ENCODE measurements around the gene CIAO2B. TPM values are rescaled to one million over a fixed set of nuclear protein-coding genes. Genes with fewer than 3 reads are reported as not detected.

The CIAO2B gene
- total RNA-seq, 1 experiment from 2014 or later, result 59.7 TPM

GRCh38 chr16:66961065-66961744, 27.0 kb upstream of the CIAO2B start, which contains the start of gene CES3 (continued):
- TF ChIP-seq, protein P1, sequence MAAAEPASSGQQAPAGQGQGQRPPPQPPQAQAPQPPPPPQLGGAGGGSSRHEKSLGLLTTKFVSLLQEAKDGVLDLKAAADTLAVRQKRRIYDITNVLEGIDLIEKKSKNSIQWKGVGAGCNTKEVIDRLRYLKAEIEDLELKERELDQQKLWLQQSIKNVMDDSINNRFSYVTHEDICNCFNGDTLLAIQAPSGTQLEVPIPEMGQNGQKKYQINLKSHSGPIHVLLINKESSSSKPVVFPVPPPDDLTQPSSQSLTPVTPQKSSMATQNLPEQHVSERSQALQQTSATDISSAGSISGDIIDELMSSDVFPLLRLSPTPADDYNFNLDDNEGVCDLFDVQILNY (CRISPR knock-in tag; IDR thresholded peaks at IDR 0.05), result no peak
- TF ChIP-seq, protein P2, sequence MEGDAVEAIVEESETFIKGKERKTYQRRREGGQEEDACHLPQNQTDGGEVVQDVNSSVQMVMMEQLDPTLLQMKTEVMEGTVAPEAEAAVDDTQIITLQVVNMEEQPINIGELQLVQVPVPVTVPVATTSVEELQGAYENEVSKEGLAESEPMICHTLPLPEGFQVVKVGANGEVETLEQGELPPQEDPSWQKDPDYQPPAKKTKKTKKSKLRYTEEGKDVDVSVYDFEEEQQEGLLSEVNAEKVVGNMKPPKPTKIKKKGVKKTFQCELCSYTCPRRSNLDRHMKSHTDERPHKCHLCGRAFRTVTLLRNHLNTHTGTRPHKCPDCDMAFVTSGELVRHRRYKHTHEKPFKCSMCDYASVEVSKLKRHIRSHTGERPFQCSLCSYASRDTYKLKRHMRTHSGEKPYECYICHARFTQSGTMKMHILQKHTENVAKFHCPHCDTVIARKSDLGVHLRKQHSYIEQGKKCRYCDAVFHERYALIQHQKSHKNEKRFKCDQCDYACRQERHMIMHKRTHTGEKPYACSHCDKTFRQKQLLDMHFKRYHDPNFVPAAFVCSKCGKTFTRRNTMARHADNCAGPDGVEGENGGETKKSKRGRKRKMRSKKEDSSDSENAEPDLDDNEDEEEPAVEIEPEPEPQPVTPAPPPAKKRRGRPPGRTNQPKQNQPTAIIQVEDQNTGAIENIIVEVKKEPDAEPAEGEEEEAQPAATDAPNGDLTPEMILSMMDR (IDR thresholded peaks at IDR 0.05), result peak; percentile 72
- no peak for TF ChIP-seq MYBL2 (CRISPR knock-in tag; IDR thresholded peaks at IDR 0.05)

DNA sequence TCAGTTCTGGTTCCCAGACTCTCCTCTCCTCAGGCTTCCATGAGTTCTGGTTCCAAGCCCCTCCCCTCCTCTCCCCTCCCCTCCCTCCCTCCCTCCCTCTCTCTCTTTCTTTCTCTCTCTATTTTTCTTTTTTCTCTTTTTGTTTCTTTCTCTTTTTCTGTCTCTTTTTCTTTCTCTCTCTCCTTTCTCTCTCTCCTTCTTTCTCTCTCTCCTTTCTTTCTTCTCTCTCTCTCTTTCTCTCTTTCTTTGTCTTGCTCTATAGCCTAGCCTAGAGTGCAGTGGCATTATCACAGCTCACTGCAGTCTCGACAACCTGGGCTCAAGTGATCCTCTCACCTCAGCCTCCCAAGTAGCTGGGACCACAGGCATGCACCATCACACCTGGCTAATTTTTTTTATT, 26.1 kb upstream of the CIAO2B start:
- peaks cover 9% of the 10 kb centered on the region for H3K4me1 Mint-ChIP-seq
- ATAC-seq, result no peak
- H3K36me3 Mint-ChIP-seq, result no peaks in the 10 kb centered on the region
- no peak overlapping the region for H3K4me3 Mint-ChIP-seq
- no peaks in the 10 kb centered on the region for H3K9me3 Mint-ChIP-seq
- TF ChIP-seq IRF1 (CRISPR knock-in tag; IDR thresholded peaks at IDR 0.05) (no peak), ZNF512 (CRISPR knock-in tag; IDR thresholded peaks at IDR 0.05; ENCODE audit: borderline replicate concordance) (0 out of 2 replicates have a peak, but pooled peaks have one; percentile 31), NR3C1 (CRISPR knock-in tag; conservative IDR thresholded peaks at IDR 0.05; ENCODE audit: low read depth) (no peak)
- CTCF ChIA-PET, result interaction anchor here (0.6 to 5.3 kb wide), 53 partner anchors 8 to 541 kb away, joined by 3 to 51 read pairs (median 6); partner anchors contain the start of genes ATP6V0D1, B3GNT9, CDH16 and ELMO3
- H3K27ac Mint-ChIP-seq, result no peak overlapping the region
- POLR2A ChIA-PET, result interaction anchor here (1.0 to 1.2 kb wide), 2 partner anchors 211 to 287 kb away, joined by 3 to 4 read pairs; partner anchors contain the start of genes FHOD1 and NOL3
- H3K27me3 Mint-ChIP-seq (ENCODE audit: low read depth), result peaks cover 8% of the 10 kb centered on the region; the same call in 1 of the 2 replicates
- DNase-seq (ENCODE audit: low spot score), result no peak

DNA sequence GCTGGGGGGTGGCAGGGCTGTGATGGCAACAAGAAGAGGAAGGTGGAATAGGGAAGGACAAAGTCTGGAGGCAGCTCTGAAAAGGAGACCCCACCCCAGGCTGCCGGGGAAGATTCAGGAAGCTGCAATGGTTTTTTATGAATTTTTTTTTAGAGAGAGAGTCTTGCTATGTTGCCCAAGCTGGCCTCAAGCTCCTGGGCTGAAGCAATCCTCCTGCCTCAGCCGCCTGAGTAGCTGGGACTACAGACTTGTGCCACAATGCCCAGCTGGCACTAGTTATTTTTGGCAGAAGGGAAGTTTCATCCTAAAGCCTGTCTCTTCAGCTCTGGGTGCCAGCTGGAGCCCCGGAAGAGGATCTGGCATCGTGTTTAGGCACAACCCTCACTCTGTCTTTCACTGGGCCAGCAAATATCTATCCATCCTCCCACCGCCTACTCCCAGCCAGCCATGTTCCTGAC, 25.5 kb upstream of the CIAO2B start:
- TF ChIP-seq, protein P3, sequence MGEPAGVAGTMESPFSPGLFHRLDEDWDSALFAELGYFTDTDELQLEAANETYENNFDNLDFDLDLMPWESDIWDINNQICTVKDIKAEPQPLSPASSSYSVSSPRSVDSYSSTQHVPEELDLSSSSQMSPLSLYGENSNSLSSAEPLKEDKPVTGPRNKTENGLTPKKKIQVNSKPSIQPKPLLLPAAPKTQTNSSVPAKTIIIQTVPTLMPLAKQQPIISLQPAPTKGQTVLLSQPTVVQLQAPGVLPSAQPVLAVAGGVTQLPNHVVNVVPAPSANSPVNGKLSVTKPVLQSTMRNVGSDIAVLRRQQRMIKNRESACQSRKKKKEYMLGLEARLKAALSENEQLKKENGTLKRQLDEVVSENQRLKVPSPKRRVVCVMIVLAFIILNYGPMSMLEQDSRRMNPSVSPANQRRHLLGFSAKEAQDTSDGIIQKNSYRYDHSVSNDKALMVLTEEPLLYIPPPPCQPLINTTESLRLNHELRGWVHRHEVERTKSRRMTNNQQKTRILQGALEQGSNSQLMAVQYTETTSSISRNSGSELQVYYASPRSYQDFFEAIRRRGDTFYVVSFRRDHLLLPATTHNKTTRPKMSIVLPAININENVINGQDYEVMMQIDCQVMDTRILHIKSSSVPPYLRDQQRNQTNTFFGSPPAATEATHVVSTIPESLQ (CRISPR knock-in tag; IDR thresholded peaks at IDR 0.05), result no peak
- no peak for TF ChIP-seq NR1H2 (CRISPR knock-in tag; IDR thresholded peaks at IDR 0.05)
- TF ChIP-seq FOXK1 (CRISPR knock-in tag; IDR thresholded peaks at IDR 0.05), result no peak
- TF ChIP-seq, protein P4, sequence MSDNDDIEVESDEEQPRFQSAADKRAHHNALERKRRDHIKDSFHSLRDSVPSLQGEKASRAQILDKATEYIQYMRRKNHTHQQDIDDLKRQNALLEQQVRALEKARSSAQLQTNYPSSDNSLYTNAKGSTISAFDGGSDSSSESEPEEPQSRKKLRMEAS (CRISPR knock-in tag; IDR thresholded peaks at IDR 0.05), result no peak
- TF ChIP-seq, protein P5, sequence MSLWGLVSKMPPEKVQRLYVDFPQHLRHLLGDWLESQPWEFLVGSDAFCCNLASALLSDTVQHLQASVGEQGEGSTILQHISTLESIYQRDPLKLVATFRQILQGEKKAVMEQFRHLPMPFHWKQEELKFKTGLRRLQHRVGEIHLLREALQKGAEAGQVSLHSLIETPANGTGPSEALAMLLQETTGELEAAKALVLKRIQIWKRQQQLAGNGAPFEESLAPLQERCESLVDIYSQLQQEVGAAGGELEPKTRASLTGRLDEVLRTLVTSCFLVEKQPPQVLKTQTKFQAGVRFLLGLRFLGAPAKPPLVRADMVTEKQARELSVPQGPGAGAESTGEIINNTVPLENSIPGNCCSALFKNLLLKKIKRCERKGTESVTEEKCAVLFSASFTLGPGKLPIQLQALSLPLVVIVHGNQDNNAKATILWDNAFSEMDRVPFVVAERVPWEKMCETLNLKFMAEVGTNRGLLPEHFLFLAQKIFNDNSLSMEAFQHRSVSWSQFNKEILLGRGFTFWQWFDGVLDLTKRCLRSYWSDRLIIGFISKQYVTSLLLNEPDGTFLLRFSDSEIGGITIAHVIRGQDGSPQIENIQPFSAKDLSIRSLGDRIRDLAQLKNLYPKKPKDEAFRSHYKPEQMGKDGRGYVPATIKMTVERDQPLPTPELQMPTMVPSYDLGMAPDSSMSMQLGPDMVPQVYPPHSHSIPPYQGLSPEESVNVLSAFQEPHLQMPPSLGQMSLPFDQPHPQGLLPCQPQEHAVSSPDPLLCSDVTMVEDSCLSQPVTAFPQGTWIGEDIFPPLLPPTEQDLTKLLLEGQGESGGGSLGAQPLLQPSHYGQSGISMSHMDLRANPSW (CRISPR knock-in tag; conservative IDR thresholded peaks at IDR 0.05; ENCODE audit: low read depth), result no peak
- DNase-seq (ENCODE audit: low spot score), result no peak
- Mint-ChIP-seq H3K27me3 (ENCODE audit: low read depth) (peaks cover 8% of the 10 kb centered on the region; the same call in 1 of the 2 replicates), H3K27ac (no peak overlapping the region), H3K4me3 (no peak overlapping the region), H3K4me1 (peaks cover 9% of the 10 kb centered on the region), H3K9me3 (no peaks in the 10 kb centered on the region), H3K36me3 (no peaks in the 10 kb centered on the region)
- ChIA-PET POLR2A (no interaction called here), CTCF (interaction anchor here (0.8 to 5.3 kb wide), 19 partner anchors 10 to 433 kb away, joined by 3 to 51 read pairs (median 8); partner anchors contain the start of genes B3GNT9, CDH16, ELMO3 and NOL3)
- ATAC-seq, result no peak
